Stimulated activated CD4-positive, alpha-beta T cell treated with anti-CD3 and anti-CD28 coated beads, Interleukin-12 subunit alpha, Interleukin-12 subunit beta, amount 100 ng/mL, for 4 hours (primary cell): ENCODE results near the gene FTL.
A peak's percentile ranks its signal among the peaks of the same experiment; 100 is the strongest.

Source experiments
- DNase-seq: peaks from one replicate; pipeline ENCODE4 v3.0.0-alpha.2; 2020

FTL gene

GRCh38 chr19:48946463-48947257 is 18.4 kb upstream of the FTL start:
- DNase-seq = no peak

- no peak for DNase-seq
Observed at GRCh38 chr19:48947258-48947542, 17.9 kb upstream of the FTL start.

- DNase-seq = no peak
Observed at GRCh38 chr19:48950159-48950558, 14.9 kb upstream of the FTL start.

GRCh38 chr19:48950830-48951519 is 14.1 kb upstream of the FTL start:
- DNase-seq = no peak

GRCh38 chr19:48953141-48953540 is 12.0 kb upstream of the FTL start:
- no peak for DNase-seq

GRCh38 chr19:48953990-48954594 is 11.0 kb upstream of the FTL start:
- no peak for DNase-seq

GRCh38 chr19:48954595-48955307 is 10.4 kb upstream of the FTL start, which contains the start of gene BAX:
TSS of gene BAX (plus strand) at chr19:48954875. CDS start at chr19:48954929, 54 bp downstream.
- DNase-seq = peak; percentile 94

- DNase-seq = no peak
Observed at GRCh38 chr19:48955308-48955958, 9.7 kb upstream of the FTL start.

GRCh38 chr19:48958006-48958405 is 7.1 kb upstream of the FTL start:
- no peak for DNase-seq

GRCh38 chr19:48959341-48960239 is 5.5 kb upstream of the FTL start:
- DNase-seq = no peak

GRCh38 chr19:48961051-48961649 is 4.0 kb upstream of the FTL start:
- no peak for DNase-seq

- DNase-seq = no peak
Observed at GRCh38 chr19:48961673-48962028, 3.5 kb upstream of the FTL start.

- DNase-seq = no peak
Observed at GRCh38 chr19:48962029-48962848, 2.9 kb upstream of the FTL start.

- no peak for DNase-seq
Observed at GRCh38 chr19:48962849-48963165, 2.3 kb upstream of the FTL start.

- DNase-seq = peak; percentile 67
Observed at GRCh38 chr19:48963371-48964204, 1.5 kb upstream of the FTL start.

- no peak for DNase-seq
Observed at GRCh38 chr19:48964205-48965039, 687 bp upstream of the FTL start.

- peak; percentile 83 for DNase-seq
Observed at GRCh38 chr19:48965806-48966540, 864 bp downstream of the FTL start.
